Activated CD4-positive, alpha-beta T cell treated with anti-CD3 and anti-CD28 coated beads, Interleukin-2, Interleukin-6, amounts not matched to agents 100 ng/mL and 50 ng/mL, durations not matched to agents 16 hours and 8 hours (primary cell): ENCODE data around the gene MEP1B.
"Not testable (repeated sequence)": the region's sequence is repeated elsewhere in the genome, so short reads cannot be mapped to it uniquely, and the experiment has no call there.

ENCODE experiments used
- DNase-seq: peaks from one replicate; pipeline ENCODE4 v3.0.0-alpha.2; 2020

The MEP1B gene

GRCh38 chr18:32209685-32210445 lies 20.0 kb downstream of the MEP1B start:
- DNase-seq, result no peak

GRCh38 chr18:32213693-32214092 lies 23.9 kb downstream of the MEP1B start:
- no peak for DNase-seq

GRCh38 chr18:32216390-32216789 lies 26.6 kb downstream of the MEP1B start:
- DNase-seq, result no peak

GRCh38 chr18:32219431-32220018 lies 29.7 kb downstream of the MEP1B start:
- no peak for DNase-seq

GRCh38 chr18:32233348-32233747 lies 43.5 kb downstream of the MEP1B start:
- DNase-seq, result not testable (repeated sequence)

GRCh38 chr18:32237049-32237448 lies 47.2 kb downstream of the MEP1B start:
- DNase-seq, result no peak

GRCh38 chr18:32238635-32239268 lies 48.9 kb downstream of the MEP1B start:
- DNase-seq, result no peak

- no peak for DNase-seq
Measured at GRCh38 chr18:32242395-32242794, 52.6 kb downstream of the MEP1B start.

GRCh38 chr18:32243358-32243757 lies 53.5 kb downstream of the MEP1B start:
- no peak for DNase-seq

- DNase-seq, result no peak
Measured at GRCh38 chr18:32244881-32245280, 55.0 kb downstream of the MEP1B start.

- no peak for DNase-seq
Measured at GRCh38 chr18:32249147-32249929, 59.5 kb downstream of the MEP1B start.

- no peak for DNase-seq
Measured at GRCh38 chr18:32251466-32251865, 61.6 kb downstream of the MEP1B start.

GRCh38 chr18:32252141-32252860 lies 62.5 kb downstream of the MEP1B start:
- DNase-seq, result no peak

GRCh38 chr18:32255570-32255969 lies 65.7 kb downstream of the MEP1B start:
- DNase-seq, result no peak

GRCh38 chr18:32257084-32257785 lies 67.4 kb downstream of the MEP1B start:
- DNase-seq, result no peak

GRCh38 chr18:32258148-32258547 lies 68.3 kb downstream of the MEP1B start:
- no peak for DNase-seq

GRCh38 chr18:32258558-32259204 lies 68.8 kb downstream of the MEP1B start:
- DNase-seq, result no peak

GRCh38 chr18:32259553-32259952 lies 69.7 kb downstream of the MEP1B start:
- no peak for DNase-seq

- DNase-seq, result no peak
Measured at GRCh38 chr18:32261003-32261402, 71.2 kb downstream of the MEP1B start.

GRCh38 chr18:32262092-32262491 lies 72.3 kb downstream of the MEP1B start:
- no peak for DNase-seq

GRCh38 chr18:32264401-32264800 lies 74.6 kb downstream of the MEP1B start:
- no peak for DNase-seq

- DNase-seq, result no peak
Measured at GRCh38 chr18:32267463-32267862, 77.6 kb downstream of the MEP1B start.
